Spleen (tissue), 11 donors: ENCODE measurements around the gene NOTO. TPM values are rescaled to one million over a fixed set of nuclear protein-coding genes. Genes with fewer than 3 reads are reported as not detected.
A peak's percentile ranks its signal among the peaks of the same experiment; 100 is the strongest.

Source experiments
- DNase-seq: peaks from one replicate; pipeline ENCODE4 v3.0.0-alpha.2; 2020
- H3K27ac ChIP-seq, 8 donors: fragments of 200-600 bp; sonication (generic) in 7 of 8; 1 replicate in 4 of 8; 2 replicates in 4 of 8; pipeline versions ENCODE4 v1.5.0 to v1.8.0; 2016 to 2021; ENCODE audit warnings: inconsistent platforms in 4 of 8, mild to moderate bottlenecking in 4 of 8, moderate library complexity in 1 of 8
- H3K27me3 ChIP-seq, 7 donors: fragments of 200-600 bp; sonication (generic) in 6 of 7; replicated peaks in 1 of 7; 1 replicate in 4 of 7; 2 replicates in 3 of 7; pipeline versions ENCODE4 v1.5.0 to v1.8.0; 2016 to 2021; ENCODE audit warnings: inconsistent platforms in 3 of 7, mild to moderate bottlenecking in 1 of 7
- H3K36me3 ChIP-seq, 6 donors: fragments of 200-600 bp; sonication (generic) in 5 of 6; 1 replicate in 4 of 6; 2 replicates in 2 of 6; pipeline versions ENCODE4 v1.5.0 to v1.8.0; 2016 to 2021; ENCODE audit warnings: inconsistent platforms in 2 of 6
- H3K4me1 ChIP-seq, 6 donors: fragments of 200-600 bp; sonication (generic) in 5 of 6; 1 replicate in 3 of 6; 2 replicates in 3 of 6; pipeline versions ENCODE4 v1.5.0 to v1.8.0; 2016 to 2021; ENCODE audit warnings: inconsistent platforms in 3 of 6
- H3K4me3 ChIP-seq, 8 donors: fragments of 200-600 bp; sonication (generic) in 7 of 8; 1 replicate in 4 of 8; 2 replicates in 4 of 8; pipeline versions ENCODE4 v1.5.0 to v1.8.0; 2016 to 2021; ENCODE audit warnings: inconsistent platforms in 4 of 8, mild to moderate bottlenecking in 4 of 8, moderate library complexity in 2 of 8
- H3K9me3 ChIP-seq, 8 donors: fragments of 200-600 bp; sonication (generic) in 7 of 8; 1 replicate in 4 of 8; 2 replicates in 4 of 8; pipeline versions ENCODE4 v1.5.0 to v1.8.0; 2016 to 2021; ENCODE audit warnings: inconsistent platforms in 4 of 8
- CTCF ChIP-seq, 11 experiments: fragments of 200-600 bp in 7 of 11; fragments of 450-650 bp in 4 of 11; sonication (generic) in 4 of 11; IDR thresholded peaks in 8 of 11; conservative IDR thresholded peaks in 3 of 11; 1 replicate in 7 of 11; 2 replicates in 4 of 11; pipeline versions ENCODE4 v1.4.0 to v1.8.0; 2016 to 2021; ENCODE audit warnings: antibody characterized with exemption in 11 of 11, inconsistent platforms in 4 of 11, mild to moderate bottlenecking in 1 of 11
- POLR2A ChIP-seq, 3 donors: fragments of 450-650 bp; IDR thresholded peaks; one replicate each; pipeline ENCODE4 v1.5.1; 2017; ENCODE audit warnings: antibody characterized with exemption in 3 of 3, mild to moderate bottlenecking in 1 of 3
- POLR2AphosphoS5 ChIP-seq, 3 donors: sonication (generic); formaldehyde crosslinking; IDR thresholded peaks; one replicate each; pipeline ENCODE4 v1.5.1; 2017; ENCODE audit warnings: antibody characterized with exemption in 3 of 3
- WGBS, 5 donors: extraction: QIAGEN DNeasy Blood & Tissue Kit in 3 of 5; methylation state at CpG; one replicate each; pipeline versions ENCODE4 v1.1.5 to v1.1.7; 2013 to 2018; 5-methylcytosine and 5-hydroxymethylcytosine counted together
- intact Hi-C: fragments of 100-400 bp; cut with DNase I; formaldehyde crosslinking; loops from one replicate; pipeline ENCODE4 v1.15.0; 2023; ENCODE audit warnings: low total_unique reads
- polyA plus RNA-seq, 3 donors: library from polyadenylated mRNA; stranded (reverse); fragments of 200-250 nt; gene quantifications; one replicate each; pipeline ENCODE4 v1.2.1, GENCODE V29; 2013
- total RNA-seq, 7 donors: library from RNA; depleted of rRNA in 3 of 7; stranded (reverse); fragments of >200 nt in 3 of 7; fragmentation: NEBNext Ultra II Directional in 4 of 7; extraction: Animal tissue kit (Norgen Biotek cat#: 25700) in 4 of 7; gene quantifications; one replicate each; pipeline versions ENCODE4 v1.1.0 to v1.2.1, GENCODE V29; 2016 to 2021
- donor health status: healthy with polysubstance abuse.
- donor health status: DM: no; HTN: no; CAD: no; lungs with moderate emphysema.
- donor health status: DM: no; HTN: no; CAD: no.
- donor health status: Bipolar disorder and iron deficiency.
- donor health status: healthy.
- donor health status: DM: no; HTN: no; CAD: no.
- donor health status: DM: yes; HTN: yes; CAD: no.

The NOTO gene
- total and polyA plus RNA-seq, 10 donors = not detected

- no peak for DNase-seq
- Histone ChIP-seq H3K4me3 (peak overlapping the region; percentile 74 to 98 (median 90)), H3K27ac (peak overlapping the region; percentile 46 to 98 (median 94)), H3K27me3 (no peaks in the 10 kb centered on the region), H3K9me3 (no peaks in the 10 kb centered on the region), H3K4me1 (peaks cover 23 to 40% (median 36%) of the 10 kb centered on the region in 6 donors), H3K36me3 (peaks cover 0 to 45% (median 10%) of the 10 kb centered on the region in 6 donors)
- TF ChIP-seq POLR2AphosphoS5 (IDR thresholded peaks at IDR 0.05) (no peak), POLR2A (IDR thresholded peaks at IDR 0.05) (peak in 1 of 3 donors; percentile 37), CTCF (IDR thresholded peaks at IDR 0.05 in 8 of 11, conservative IDR thresholded peaks at IDR 0.05 in 3 of 11) (no peak)
- intact Hi-C loops = no loop called here
- WGBS, 5 donors = 3 to 16% (median 4%) methylated on average over 14 to 37 of the region's 37 CpGs
Observed at GRCh38 chr2:73232403-73233153, 30.2 kb downstream of the NOTO start.

DNA sequence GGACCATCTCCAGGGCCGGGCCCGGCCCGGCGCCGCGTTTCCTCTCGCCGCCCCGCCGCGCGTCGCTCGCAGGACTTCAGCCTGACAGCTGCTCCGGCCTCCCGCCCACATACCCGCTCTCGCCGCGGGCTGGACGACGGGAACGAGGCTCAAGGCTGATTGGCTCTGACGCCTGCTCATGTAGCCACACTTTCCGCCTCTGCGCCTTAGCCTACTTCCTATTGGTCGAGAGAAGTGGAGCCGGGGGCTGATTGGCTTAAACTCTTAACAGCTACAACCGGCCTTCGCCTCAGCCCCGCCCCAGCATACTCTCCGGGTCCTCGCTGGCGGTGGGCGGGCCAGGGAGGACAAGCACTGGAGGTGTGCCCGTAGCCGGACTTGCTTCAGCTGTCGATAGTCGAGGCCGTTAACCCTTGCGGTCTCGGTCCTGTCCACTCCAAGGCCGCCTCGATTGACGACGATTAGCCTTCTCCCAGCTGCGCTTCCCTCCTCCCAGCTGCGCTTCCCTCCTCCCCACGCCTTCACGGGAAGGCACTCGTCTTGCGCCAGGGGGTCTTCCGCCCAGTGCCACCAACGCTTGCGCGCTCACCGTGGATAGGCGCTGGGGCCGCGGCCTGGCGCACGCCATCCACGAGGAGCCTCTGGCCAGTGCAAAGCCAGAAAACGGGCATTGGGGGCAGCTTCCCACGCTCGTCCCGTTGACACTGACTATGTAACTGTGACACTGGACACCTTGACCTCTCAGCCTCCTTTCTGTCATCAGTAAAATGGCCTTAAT lies 31.0 kb downstream of the NOTO start, which contains the start of gene PRADC1:
Gene PRADC1 (minus strand): TSS at position 86 of the 778 bp plus-strand sequence. CDS start 79 bp downstream, at position 7.
- Histone ChIP-seq H3K9me3 (no peaks in the 10 kb centered on the region), H3K27me3 (no peaks in the 10 kb centered on the region), H3K4me1 (peaks cover 25 to 48% (median 41%) of the 10 kb centered on the region in 6 donors), H3K4me3 (peak within 1 kb of the TSS; percentile 74 to 98 (median 90)), H3K27ac (peak within 1 kb of the TSS; percentile 82 to 98 (median 94)), H3K36me3 (peaks cover 0 to 43% (median 6%) of the 10 kb centered on the region in 6 donors)
- peak; percentile 98 for DNase-seq
- intact Hi-C loops = no loop called here
- TF ChIP-seq POLR2AphosphoS5 (IDR thresholded peaks at IDR 0.05) (peak; percentile 87 to 92 (median 88)), CTCF (IDR thresholded peaks at IDR 0.05 in 8 of 11, conservative IDR thresholded peaks at IDR 0.05 in 3 of 11) (peak in 2 of 11 experiments; percentile 20 to 29), POLR2A (IDR thresholded peaks at IDR 0.05) (peak in 1 of 3 donors; percentile 36)
- WGBS, 5 donors = 0% methylated on average over 3 to 67 of the region's 67 CpGs

DNA sequence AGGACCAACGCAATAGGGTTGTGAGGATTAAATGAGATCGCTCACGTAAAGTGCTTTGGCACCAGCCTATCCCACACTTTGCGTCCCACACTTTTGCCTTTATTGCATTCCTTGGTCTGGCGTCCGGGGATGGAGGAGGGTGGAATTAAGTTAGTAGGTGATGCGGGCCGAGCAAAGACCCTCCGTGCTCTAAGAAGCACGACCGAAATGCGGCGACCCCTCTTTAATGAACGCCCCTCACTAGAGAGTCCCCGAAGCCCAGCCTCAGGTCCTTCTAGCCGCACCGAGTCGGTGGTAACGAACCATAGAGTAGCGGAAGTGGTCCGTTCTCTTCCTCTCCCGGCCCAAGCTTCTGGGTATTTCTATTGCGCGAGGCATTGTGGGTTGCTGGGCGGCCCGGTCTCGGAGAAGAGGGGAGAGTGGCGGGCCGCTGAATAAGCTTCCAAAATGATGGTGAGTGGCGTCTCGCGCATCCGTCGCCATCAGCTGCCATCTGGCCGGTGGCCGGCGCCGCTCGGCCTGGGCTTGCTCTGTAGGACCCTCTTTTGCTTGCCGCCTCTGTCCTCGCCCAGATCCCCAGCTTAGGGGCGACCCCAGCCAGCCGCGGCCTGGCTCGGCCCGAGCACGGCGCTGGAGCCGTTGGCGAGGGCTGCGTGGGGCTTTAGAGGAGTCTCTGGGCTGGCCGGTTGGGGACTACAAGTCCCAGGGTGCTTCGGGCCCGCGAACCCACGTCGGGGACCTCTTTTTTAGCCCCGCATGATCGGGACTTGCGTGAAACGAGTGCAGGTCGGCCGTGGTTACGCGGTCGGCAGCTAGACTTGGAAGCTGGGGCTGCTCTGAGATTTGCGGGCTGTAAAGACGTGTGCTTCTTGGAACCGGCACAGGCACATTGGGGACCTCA lies 31.8 kb downstream of the NOTO start, which contains the start of gene CCT7:
Gene CCT7 (plus strand): TSS at position 377 of the 901 bp plus-strand sequence. CDS start 71 bp downstream, at position 448.
- intact Hi-C loops = no loop called here
- Histone ChIP-seq H3K27me3 (no peaks in the 10 kb centered on the region), H3K27ac (peak within 1 kb of the TSS; percentile 82 to 98 (median 94)), H3K9me3 (no peaks in the 10 kb centered on the region), H3K4me3 (peak within 1 kb of the TSS; percentile 74 to 98 (median 90)), H3K4me1 (peaks cover 31 to 56% (median 46%) of the 10 kb centered on the region in 6 donors), H3K36me3 (peaks cover 0 to 43% (median 4%) of the 10 kb centered on the region in 6 donors)
- 0 to 1% (median 0%) methylated on average over 53 to 69 of the region's 69 CpGs for WGBS, 5 donors
- DNase-seq = peak; percentile 96
- TF ChIP-seq POLR2AphosphoS5 (IDR thresholded peaks at IDR 0.05) (peak; percentile 93 to 96 (median 94)), POLR2A (IDR thresholded peaks at IDR 0.05) (peak in 2 of 3 donors; percentile 75), CTCF (IDR thresholded peaks at IDR 0.05 in 8 of 11, conservative IDR thresholded peaks at IDR 0.05 in 3 of 11) (no peak)
